HEK293 (cell line): ENCODE results near the gene PLEKHG2.

ENCODE experiments used
- HIC1 ChIP-seq: fragments of 450-650 bp; formaldehyde crosslinking; IDR thresholded peaks from 2 replicates; pipeline ENCODE4 v1.5.1; 2016; ENCODE audit warnings: missing biosample characterization, missing genetic modification characterization
- KLF16 ChIP-seq: fragments of 450-650 bp; formaldehyde crosslinking; IDR thresholded peaks from 2 replicates; pipeline ENCODE4 v1.5.1; 2017; ENCODE audit warnings: missing biosample characterization, missing genetic modification characterization
- RBAK ChIP-seq: fragments of 450-650 bp; formaldehyde crosslinking; IDR thresholded peaks from 2 replicates; pipeline ENCODE4 v1.5.1; 2016; ENCODE audit warnings: missing biosample characterization, missing genetic modification characterization
- TRIM28 ChIP-seq: IDR thresholded peaks from 2 replicates; pipeline ENCODE4 v1.6.1; 2011; ENCODE audit warnings: low read length, control low read depth, borderline replicate concordance
- TSHZ1 ChIP-seq: fragments of 450-650 bp; formaldehyde crosslinking; IDR thresholded peaks from 2 replicates; pipeline ENCODE4 v1.5.1; 2016; ENCODE audit warnings: missing biosample characterization, missing genetic modification characterization, borderline replicate concordance
- ZBTB10 ChIP-seq: fragments of 450-650 bp; formaldehyde crosslinking; IDR thresholded peaks from 2 replicates; pipeline ENCODE4 v1.5.1; 2016; ENCODE audit warnings: missing biosample characterization, missing genetic modification characterization
- ZBTB17 ChIP-seq: fragments of 450-650 bp; formaldehyde crosslinking; IDR thresholded peaks from 2 replicates; pipeline ENCODE4 v1.5.1; 2016; ENCODE audit warnings: missing biosample characterization, missing genetic modification characterization
- ZBTB26 ChIP-seq: fragments of 450-650 bp; formaldehyde crosslinking; optimal IDR thresholded peaks from 2 replicates; pipeline ENCODE3; 2016; ENCODE audit warnings: missing biosample characterization, mild to moderate bottlenecking, missing genetic modification characterization
- ZEB2 ChIP-seq: fragments of 450-650 bp; formaldehyde crosslinking; IDR thresholded peaks from 2 replicates; pipeline ENCODE4 v1.5.1; 2016; ENCODE audit warnings: missing biosample characterization, missing genetic modification characterization
- ZNF133 ChIP-seq: fragments of 450-650 bp; formaldehyde crosslinking; IDR thresholded peaks from 2 replicates; pipeline ENCODE4 v1.5.1; 2016; ENCODE audit warnings: missing biosample characterization, missing genetic modification characterization
- ZNF157 ChIP-seq: fragments of 450-650 bp; formaldehyde crosslinking; IDR thresholded peaks from 2 replicates; pipeline ENCODE4 v1.5.1; 2016; ENCODE audit warnings: missing biosample characterization, missing genetic modification characterization
- ZNF266 ChIP-seq: fragments of 450-650 bp; formaldehyde crosslinking; IDR thresholded peaks from 2 replicates; pipeline ENCODE4 v1.5.1; 2016; ENCODE audit warnings: missing biosample characterization, missing genetic modification characterization, low read depth
- ZNF404 ChIP-seq: fragments of 450-650 bp; formaldehyde crosslinking; IDR thresholded peaks from 2 replicates; pipeline ENCODE4 v1.5.1; 2017; ENCODE audit warnings: missing biosample characterization, missing genetic modification characterization
- ZNF449 ChIP-seq: fragments of 450-650 bp; formaldehyde crosslinking; IDR thresholded peaks from 2 replicates; pipeline ENCODE4 v1.5.1; 2017; ENCODE audit warnings: missing biosample characterization, mild to moderate bottlenecking, missing genetic modification characterization, moderate library complexity
- ZNF514 ChIP-seq: fragments of 450-650 bp; formaldehyde crosslinking; IDR thresholded peaks from 2 replicates; pipeline ENCODE4 v1.5.1; 2016; ENCODE audit warnings: missing biosample characterization, missing genetic modification characterization
- ZNF518A ChIP-seq: fragments of 450-650 bp; formaldehyde crosslinking; conservative IDR thresholded peaks from 2 replicates; pipeline ENCODE4 v1.5.1; 2016; ENCODE audit warnings: low read depth, missing biosample characterization, missing genetic modification characterization
- ZNF670 ChIP-seq: fragments of 450-650 bp; formaldehyde crosslinking; IDR thresholded peaks from 2 replicates; pipeline ENCODE4 v1.5.1; 2016; ENCODE audit warnings: missing biosample characterization, missing genetic modification characterization, low read depth
- ZNF677 ChIP-seq: fragments of 450-650 bp; IDR thresholded peaks from 2 replicates; pipeline ENCODE4 v1.5.0; 2018; ENCODE audit warnings: missing biosample characterization, mild to moderate bottlenecking, missing genetic modification characterization, moderate library complexity
- ZNF707 ChIP-seq: fragments of 450-650 bp; formaldehyde crosslinking; IDR thresholded peaks from 2 replicates; pipeline ENCODE4 v1.5.1; 2016; ENCODE audit warnings: missing biosample characterization, missing genetic modification characterization
- ZNF785 ChIP-seq: fragments of 450-650 bp; formaldehyde crosslinking; IDR thresholded peaks from 2 replicates; pipeline ENCODE4 v1.5.1; 2016; ENCODE audit warnings: missing biosample characterization, missing genetic modification characterization
- ZSCAN18 ChIP-seq: fragments of 450-650 bp; formaldehyde crosslinking; IDR thresholded peaks from 2 replicates; pipeline ENCODE4 v1.5.1; 2016; ENCODE audit warnings: missing biosample characterization, missing genetic modification characterization

The PLEKHG2 gene

GRCh38 chr19:39408392-39409207 is 3.9 kb upstream of the PLEKHG2 start (continued):
- TF ChIP-seq ZNF514 (no peak), ZNF404 (tag by site-specific recombination) (no peak), ZNF518A (tag by site-specific recombination) (no peak), ZNF157 (no peak), ZNF449 (tag by site-specific recombination) (no peak), TRIM28 (no peak), ZNF133 (no peak), ZBTB26 (tag by site-specific recombination) (no peak), ZNF707 (tag by site-specific recombination) (no peak), ZBTB10 (tag by site-specific recombination) (peak; percentile 68; the same call in 1 of the 2 replicates), ZSCAN18 (no peak), ZNF670 (tag by site-specific recombination) (no peak), ZNF677 (tag by site-specific recombination) (no peak), ZEB2 (no peak), ZNF266 (tag by site-specific recombination) (no peak), ZNF785 (no peak), ZBTB17 (tag by site-specific recombination) (0 out of 2 replicates have a peak, but pooled peaks have one; percentile 25), TSHZ1 (tag by site-specific recombination) (no peak; the same call in 1 of the 2 replicates), KLF16 (tag by site-specific recombination) (no peak), RBAK (tag by site-specific recombination) (no peak), HIC1 (tag by site-specific recombination) (no peak)
